GM13976 (cell line): ENCODE results near the gene MCAT.

Experiments
- DNase-seq: peaks from one replicate; pipeline ENCODE4 v3.0.0; 2012; ENCODE audit warnings: low spot score
- CTCF ChIP-seq: IDR thresholded peaks from 2 replicates; pipeline ENCODE4 v1.5.1; 2012; ENCODE audit warnings: borderline replicate concordance, mild to moderate bottlenecking; ENCODE audit not compliant: insufficient read depth; ENCODE audit errors: extremely low read depth, missing control alignments, control extremely low read depth
- in situ Hi-C: fragments of 300-500 bp; cut with MboI; formaldehyde crosslinking; loops from one replicate; pipeline ENCODE4 v1.12.0; 2022; ENCODE audit warnings: low sequenced_read_pairs, mixed read lengths, inconsistent platforms; ENCODE audit not compliant: unreplicated experiment

MCAT gene

DNA sequence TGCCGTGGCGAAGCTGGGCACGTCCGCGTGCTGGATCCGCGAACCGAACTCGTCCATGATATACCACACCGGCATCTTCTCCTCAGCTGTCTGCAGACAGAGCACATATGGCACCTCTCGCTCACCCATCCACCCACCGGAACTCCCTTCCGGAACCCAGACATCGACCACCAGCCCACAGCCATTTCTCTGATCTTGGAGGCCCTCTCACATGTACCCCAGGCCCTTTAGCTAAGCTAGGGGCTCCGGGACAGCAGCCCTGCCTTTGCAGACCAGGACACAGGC, 36.7 kb upstream of the MCAT start:
- DNase-seq, result no peak
- in situ Hi-C loops, result no loop called here
- no peak for TF ChIP-seq CTCF

DNA sequence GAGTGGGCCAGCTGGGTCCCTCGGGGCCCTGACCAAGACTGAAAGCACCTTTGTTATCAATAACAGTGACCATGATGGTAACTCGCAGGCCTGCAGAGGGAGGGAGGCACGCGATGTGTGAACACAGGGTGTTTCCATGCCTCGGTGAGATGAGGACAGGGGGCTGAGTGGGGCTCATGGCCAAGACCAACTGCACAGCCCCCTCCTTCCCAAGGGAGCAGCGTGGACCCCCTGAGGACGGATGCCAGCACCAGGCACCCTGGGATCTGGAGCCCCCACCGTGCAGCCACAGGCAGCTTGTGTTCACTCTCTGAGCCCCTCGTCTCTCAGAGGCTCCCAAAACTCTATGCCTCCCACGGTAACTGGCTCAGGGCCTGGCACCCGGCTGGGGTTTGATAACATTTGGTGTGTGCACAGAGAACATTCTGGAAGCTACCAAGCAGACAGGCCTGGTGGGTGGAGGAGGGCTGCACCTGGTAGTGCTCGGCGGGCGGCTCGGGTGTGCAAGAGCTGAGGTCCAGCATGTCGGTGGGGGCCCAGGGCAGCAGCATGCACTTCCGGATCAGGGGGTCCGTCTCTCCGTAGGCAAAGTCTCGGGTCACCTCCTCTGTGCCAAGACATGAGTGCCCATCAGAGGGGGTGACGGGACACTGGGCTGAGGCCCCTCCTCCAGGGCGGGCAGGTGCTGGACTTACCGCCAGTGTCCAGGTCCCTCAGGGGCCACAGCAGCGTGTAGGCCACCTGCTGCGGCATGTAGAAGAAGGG, 36.1 kb upstream of the MCAT start:
- in situ Hi-C loops, result no loop called here
- TF ChIP-seq CTCF, result no peak
- DNase-seq, result no peak

DNA sequence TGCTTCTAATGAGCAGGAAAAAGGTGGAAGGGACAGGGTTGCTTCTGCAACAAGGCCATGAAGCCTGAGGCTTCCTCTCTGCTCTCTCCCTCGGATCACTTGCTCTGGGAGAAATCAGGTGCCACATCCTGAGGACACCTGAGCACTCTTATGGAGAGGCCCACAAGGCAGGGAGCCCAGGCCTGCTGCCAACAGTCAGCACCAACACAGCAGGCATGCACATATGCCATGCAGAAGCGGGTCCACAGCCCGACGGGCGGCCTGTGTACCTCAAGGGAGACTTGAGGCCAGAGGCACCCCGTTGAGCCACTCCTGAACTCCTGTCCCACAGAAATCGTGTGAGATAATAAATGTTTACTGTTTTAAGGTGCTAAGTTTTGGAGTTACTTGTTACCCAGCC, 34.3 kb upstream of the MCAT start:
- DNase-seq, result no peak
- in situ Hi-C loops, result no loop called here
- TF ChIP-seq CTCF, result no peak

- in situ Hi-C loops, result no loop called here
- DNase-seq, result no peak
- no peak for TF ChIP-seq CTCF
Observed at GRCh38 chr22:43176090-43176489, 32.9 kb upstream of the MCAT start.

GRCh38 chr22:43174941-43175531, 31.8 kb upstream of the MCAT start:
- TF ChIP-seq CTCF, result no peak
- no peak for DNase-seq
- in situ Hi-C loops, result no loop called here

GRCh38 chr22:43173976-43174720, 30.9 kb upstream of the MCAT start:
- in situ Hi-C loops, result no loop called here
- no peak for TF ChIP-seq CTCF

More at GRCh38 chr22:43173976-43174720, 30.9 kb upstream of the MCAT start:
- DNase-seq, result no peak
